ENCODE measurements around the gene CLTA. TPM values are rescaled to one million over a fixed set of nuclear protein-coding genes. Genes with fewer than 3 reads are reported as not detected.

Gene CLTA
- total RNA-seq, 2 donors from 2014 or later, result 210 to 259 TPM

DNA sequence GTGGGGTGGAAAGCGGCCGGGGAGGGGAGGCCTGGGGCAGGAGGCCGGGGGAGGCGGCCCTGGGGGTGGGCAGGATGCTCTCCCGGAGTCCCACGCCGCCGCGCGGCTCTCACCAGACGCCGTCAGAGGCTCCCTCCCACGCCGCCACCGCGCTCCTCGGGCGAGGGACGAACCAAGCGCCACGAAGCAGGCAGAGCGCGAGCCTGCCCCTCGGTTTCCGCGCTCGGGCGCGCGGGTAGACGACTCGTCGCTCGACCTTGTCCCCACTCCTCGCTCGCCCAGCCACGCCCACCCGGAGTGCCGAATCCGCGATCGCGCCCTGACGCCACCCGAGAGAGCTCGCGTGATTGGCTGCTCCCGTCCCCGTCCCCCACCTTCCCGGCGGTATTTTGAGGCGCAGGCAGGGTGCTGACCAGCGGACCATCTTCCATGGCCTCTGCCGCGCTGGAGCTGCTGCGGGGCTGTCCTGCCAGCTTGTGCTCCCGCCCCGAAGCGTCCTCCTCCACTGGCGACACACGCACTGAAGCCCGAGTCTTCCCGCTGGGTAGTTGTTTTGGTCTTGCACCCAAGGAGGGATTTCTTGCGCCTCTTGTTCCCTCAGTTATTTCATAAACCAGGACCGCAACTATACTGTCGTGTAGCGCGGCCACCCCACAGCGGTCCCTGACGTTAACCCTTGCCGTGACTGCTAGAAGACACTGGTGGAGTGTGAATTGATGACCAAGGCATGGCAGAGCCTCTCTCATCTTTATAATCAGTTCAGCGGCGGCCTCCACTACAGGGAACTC is 67.7 kb downstream of the CLTA start, which contains the start of gene GNE:
Gene GNE (minus strand): TSS at position 241 of the 788 bp plus-strand sequence. CDS start 9,093 bp downstream, outside the sequence.
- H3K4me3 ChIP-seq, result peak within 1 kb of the TSS; percentile 63 to 92
- TF ChIP-seq POLR2A (IDR thresholded peaks at IDR 0.05) (peak; percentile 90), POLR2AphosphoS5 (IDR thresholded peaks at IDR 0.05) (peak; percentile 94)
- TF ChIP-seq, protein P1, sequence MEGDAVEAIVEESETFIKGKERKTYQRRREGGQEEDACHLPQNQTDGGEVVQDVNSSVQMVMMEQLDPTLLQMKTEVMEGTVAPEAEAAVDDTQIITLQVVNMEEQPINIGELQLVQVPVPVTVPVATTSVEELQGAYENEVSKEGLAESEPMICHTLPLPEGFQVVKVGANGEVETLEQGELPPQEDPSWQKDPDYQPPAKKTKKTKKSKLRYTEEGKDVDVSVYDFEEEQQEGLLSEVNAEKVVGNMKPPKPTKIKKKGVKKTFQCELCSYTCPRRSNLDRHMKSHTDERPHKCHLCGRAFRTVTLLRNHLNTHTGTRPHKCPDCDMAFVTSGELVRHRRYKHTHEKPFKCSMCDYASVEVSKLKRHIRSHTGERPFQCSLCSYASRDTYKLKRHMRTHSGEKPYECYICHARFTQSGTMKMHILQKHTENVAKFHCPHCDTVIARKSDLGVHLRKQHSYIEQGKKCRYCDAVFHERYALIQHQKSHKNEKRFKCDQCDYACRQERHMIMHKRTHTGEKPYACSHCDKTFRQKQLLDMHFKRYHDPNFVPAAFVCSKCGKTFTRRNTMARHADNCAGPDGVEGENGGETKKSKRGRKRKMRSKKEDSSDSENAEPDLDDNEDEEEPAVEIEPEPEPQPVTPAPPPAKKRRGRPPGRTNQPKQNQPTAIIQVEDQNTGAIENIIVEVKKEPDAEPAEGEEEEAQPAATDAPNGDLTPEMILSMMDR (IDR thresholded peaks at IDR 0.05), result peak in 2 of 4 experiments; percentile 2 to 14
- H3K27ac ChIP-seq, result peak within 1 kb of the TSS; percentile 97 to 98
- DNase-seq (ENCODE audit: low spot score), result peak; percentile 97
- H3K27me3 ChIP-seq (replicated peaks; ENCODE audit: insufficient read depth), result no peaks in the 10 kb centered on the region
- H3K4me1 ChIP-seq (replicated peaks), result no peaks in the 10 kb centered on the region
- H3K36me3 ChIP-seq, result no peaks in the 10 kb centered on the region
- 1% methylated on average over 70 of the region's 73 CpGs for WGBS
- intact Hi-C loops (cut with DNase I), result loop anchor here (5.0 to 10.0 kb wide), 3 partner anchors 64 to 144 kb away; partner anchors contain the start of genes CLTA and RNF38
- no peaks in the 10 kb centered on the region for H3K9me3 ChIP-seq

DNA sequence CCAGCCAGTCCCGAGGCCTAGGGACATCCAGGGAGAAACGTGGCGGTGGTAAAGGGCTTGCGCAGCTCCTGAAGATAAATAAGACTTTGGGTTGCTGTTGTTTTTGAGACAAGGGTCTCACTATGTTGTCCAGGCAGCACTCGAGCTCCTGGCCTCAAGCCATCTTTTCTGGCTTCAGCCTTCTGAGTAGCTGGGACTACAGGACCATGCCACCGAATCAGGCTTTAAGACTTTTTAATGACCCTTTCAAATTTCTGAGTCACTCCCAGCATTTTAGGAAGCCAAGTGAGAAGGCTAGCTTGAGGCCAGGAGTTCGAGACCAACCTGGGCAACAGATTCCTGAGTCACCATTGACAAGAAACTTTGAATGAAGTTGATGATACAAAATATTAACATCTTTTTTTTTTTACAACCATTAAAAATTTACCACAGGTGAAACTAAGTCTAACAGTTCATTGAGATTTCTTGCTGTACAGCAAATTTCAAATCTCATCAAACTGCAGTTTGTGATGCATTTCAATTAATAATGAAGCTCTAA is 68.3 kb downstream of the CLTA start:
- intact Hi-C loops (cut with DNase I), result loop anchor here (5.0 to 10.0 kb wide), 3 partner anchors 64 to 143 kb away; partner anchors contain the start of genes CLTA and RNF38
- Histone ChIP-seq H3K27ac (peak overlapping the region; percentile 97 to 98), H3K9me3 (no peaks in the 10 kb centered on the region), H3K4me1 (replicated peaks) (no peaks in the 10 kb centered on the region), H3K4me3 (peak overlapping the region; percentile 63 to 92), H3K36me3 (no peaks in the 10 kb centered on the region), H3K27me3 (replicated peaks; ENCODE audit: insufficient read depth) (no peaks in the 10 kb centered on the region)
- TF ChIP-seq POLR2A (IDR thresholded peaks at IDR 0.05), result no peak
- TF ChIP-seq, protein P1 (IDR thresholded peaks at IDR 0.05), result no peak
- no peak for TF ChIP-seq POLR2AphosphoS5 (IDR thresholded peaks at IDR 0.05)
- DNase-seq (ENCODE audit: low spot score), result peak; percentile 17
- WGBS, result 37% methylated on average over 7 of the region's 7 CpGs

Other genes with a start within 250 kb of the CLTA start
- not detected for gene OR2S2, start 232.8 kb upstream of the CLTA start, total RNA-seq
- gene RECK, start 154.0 kb upstream of the CLTA start, total RNA-seq, result 1 to 10 TPM; 6.1 to 7.7 TPM
- gene GLIPR2, start 54.2 kb upstream of the CLTA start, total RNA-seq, result 10 to 100 TPM; 21.6 to 36.5 TPM
- gene CCIN, start 21.5 kb upstream of the CLTA start, total RNA-seq, result 1 to 10 TPM in 1 of 2 donors, under 1 TPM in 1; 0.18 to 3.0 TPM
- gene GNE, start 67.5 kb downstream of the CLTA start, total RNA-seq, result 10 to 100 TPM; 34.5 to 54.0 TPM
- 10 to 100 TPM; 27.8 to 99.6 TPM for gene RNF38, start 209.3 kb downstream of the CLTA start, total RNA-seq

All from prostate gland (tissue), 2 donors.